Subcutaneous adipose tissue (tissue), 4 donors: ENCODE measurements around the gene ABCA4. TPM values are rescaled to one million over a fixed set of nuclear protein-coding genes. Genes with fewer than 3 reads are reported as not detected.

Source experiments
- total RNA-seq, 4 donors: library from RNA; depleted of rRNA; stranded (reverse); fragments of >200 nt; gene quantifications; one replicate each; pipeline ENCODE4 v1.1.0, GENCODE V29; 2016
- TF ChIP-seq, protein P1 (sequence below): fragments of 450-650 bp; IDR thresholded peaks from one replicate; pipeline ENCODE4 v1.5.1; 2016; ENCODE audit warnings: low read depth, mild to moderate bottlenecking, control low read depth, antibody characterized with exemption, moderate library complexity

The ABCA4 gene
- total RNA-seq, 4 donors from 2014 or later, result 0.16 to 0.51 (median 0.30) TPM

DNA sequence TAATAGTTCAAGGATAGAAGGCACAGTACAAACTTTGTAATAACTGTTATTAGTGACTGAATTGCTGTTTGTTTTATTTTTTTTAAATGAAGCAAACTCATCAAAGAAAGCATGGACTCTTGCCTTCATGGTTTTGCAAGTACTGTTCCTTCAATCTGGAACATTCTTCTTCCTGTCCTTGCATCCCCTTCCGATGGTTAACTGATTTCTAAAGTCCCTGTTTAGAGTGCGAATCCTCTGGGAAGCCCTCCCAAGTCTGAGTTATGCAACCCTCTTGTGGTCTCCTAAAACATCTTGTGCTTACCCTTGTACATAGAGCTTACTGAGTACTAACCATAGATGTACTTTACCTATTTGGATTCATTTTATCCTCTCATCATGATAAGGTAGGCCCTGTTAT, 159.5 kb downstream of the ABCA4 start:
- TF ChIP-seq, protein P1, sequence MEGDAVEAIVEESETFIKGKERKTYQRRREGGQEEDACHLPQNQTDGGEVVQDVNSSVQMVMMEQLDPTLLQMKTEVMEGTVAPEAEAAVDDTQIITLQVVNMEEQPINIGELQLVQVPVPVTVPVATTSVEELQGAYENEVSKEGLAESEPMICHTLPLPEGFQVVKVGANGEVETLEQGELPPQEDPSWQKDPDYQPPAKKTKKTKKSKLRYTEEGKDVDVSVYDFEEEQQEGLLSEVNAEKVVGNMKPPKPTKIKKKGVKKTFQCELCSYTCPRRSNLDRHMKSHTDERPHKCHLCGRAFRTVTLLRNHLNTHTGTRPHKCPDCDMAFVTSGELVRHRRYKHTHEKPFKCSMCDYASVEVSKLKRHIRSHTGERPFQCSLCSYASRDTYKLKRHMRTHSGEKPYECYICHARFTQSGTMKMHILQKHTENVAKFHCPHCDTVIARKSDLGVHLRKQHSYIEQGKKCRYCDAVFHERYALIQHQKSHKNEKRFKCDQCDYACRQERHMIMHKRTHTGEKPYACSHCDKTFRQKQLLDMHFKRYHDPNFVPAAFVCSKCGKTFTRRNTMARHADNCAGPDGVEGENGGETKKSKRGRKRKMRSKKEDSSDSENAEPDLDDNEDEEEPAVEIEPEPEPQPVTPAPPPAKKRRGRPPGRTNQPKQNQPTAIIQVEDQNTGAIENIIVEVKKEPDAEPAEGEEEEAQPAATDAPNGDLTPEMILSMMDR, result no peak

DNA sequence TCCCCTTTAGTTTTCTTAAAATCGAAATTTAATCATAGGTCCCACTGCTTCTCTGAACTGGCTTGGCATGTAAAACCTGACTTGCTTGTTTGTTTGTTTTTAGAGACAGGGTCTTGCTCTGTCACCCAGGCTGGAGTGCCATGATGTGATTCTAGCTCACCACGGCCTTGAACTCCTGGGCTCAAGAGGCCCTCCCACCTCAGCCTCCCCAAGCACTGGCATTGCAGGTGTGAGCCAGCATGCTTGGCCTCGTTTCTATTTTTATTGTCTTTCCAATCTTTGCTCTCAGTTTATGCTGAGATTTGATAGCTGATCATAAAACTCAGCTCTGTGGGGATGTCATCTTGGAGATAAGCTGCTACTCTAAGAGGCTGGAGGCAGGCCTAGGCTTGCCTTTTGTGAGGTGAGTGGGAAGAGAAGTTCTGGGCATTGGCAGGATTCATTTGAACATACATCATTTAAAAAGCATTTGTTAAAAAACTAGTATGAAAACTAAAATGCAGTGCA, 160.3 kb downstream of the ABCA4 start:
- TF ChIP-seq, protein P1, result no peak

DNA sequence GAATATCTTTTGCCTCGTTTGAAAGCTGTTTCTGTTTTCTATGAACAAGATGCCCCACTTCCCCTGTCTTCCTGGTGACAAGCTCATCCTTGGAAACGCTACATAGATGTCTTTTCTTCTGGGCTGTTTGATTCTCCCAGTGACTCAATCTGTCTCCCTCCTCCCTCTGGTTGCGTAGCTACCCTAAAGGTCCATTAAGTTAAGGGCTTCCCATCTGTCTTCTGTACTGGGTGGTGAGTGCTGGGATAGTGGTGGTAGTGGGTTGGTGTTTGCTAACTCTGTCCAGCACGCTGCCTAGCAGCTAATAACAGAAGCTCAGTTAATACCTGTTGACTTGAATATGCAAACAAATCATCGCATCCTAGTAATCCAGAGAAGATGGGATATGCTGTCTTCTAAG, 161.5 kb downstream of the ABCA4 start:
- TF ChIP-seq, protein P1, result no peak

DNA sequence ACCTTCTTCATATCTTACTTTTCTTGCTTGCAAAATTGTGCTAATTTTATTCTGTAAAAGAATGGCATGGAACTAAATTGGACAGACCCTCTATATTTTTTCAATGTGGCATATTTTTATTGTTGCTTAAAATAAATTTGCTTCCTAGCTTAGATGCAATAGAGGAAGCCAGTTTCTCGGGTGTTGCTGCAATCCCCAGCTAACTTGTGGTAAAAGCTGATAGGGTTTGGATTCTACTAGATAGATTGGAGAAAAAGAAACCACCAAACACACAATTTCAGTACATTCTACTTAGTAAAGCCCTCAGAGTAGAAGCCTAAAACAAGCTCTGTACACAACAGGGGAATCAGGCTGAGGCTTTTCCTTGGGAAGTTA, 162.2 kb downstream of the ABCA4 start:
- TF ChIP-seq, protein P1, result no peak

DNA sequence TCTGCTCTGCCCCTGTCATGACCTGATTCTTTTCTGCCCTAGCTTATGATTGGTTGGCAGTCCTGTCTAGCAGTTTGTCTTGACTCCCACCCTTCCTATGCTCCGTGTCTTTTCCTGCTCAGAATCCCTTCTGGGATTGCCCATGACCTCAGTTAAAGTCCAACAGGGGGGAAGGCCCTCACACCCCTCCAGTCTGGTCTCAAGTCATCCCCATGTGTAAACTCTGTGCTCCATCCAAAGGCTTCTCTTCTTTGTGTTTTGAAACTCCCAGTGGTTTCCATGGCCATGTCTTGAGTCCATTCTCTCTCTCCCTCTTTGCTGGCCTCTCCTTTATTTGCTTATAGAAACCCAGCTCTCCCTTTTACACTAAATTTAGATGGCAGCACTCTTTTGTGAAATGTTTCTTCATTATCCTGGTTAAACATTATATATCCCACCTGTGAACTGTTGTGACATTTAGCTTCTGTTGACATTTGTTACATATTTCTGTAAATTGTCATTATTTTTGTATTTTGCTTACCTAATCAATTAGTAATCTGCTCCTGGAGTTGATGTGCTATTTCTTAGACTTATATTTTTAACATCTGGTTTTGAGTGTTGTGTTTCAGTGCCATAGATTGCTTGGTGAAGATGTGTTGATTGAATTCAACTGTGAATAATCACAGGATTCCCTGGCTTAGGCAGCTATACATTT, 162.8 kb downstream of the ABCA4 start:
- TF ChIP-seq, protein P1, result no peak

DNA sequence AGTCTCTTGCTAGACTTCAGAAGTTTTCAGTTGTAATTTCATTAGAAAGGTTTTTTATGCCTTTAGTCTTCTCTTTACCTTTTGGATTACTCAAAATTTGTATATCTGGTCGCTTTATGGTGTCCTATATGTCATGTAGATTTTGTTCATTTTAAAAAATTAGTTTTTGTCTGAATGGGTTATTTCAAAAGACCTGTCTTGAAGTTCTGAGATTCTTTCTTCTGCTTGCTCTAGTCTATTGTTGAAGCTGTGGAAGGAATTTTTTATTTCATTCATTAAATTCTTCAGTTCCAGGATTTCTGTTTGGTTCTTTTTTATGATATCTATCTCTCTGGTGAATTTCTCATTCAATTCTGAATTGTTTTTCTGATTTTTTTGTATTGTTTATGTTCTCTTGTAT, 165.2 kb downstream of the ABCA4 start:
- TF ChIP-seq, protein P1, result no peak

Other genes with a start within 250 kb of the ABCA4 start
- 10 to 100 TPM; 24.3 to 54.0 (median 26.4) TPM for gene DNTTIP2, start 241.9 kb downstream of the ABCA4 start, total RNA-seq
- gene GCLM, start 211.7 kb downstream of the ABCA4 start, total RNA-seq, result 10 to 100 TPM; 10.7 to 52.5 (median 14.9) TPM
- 100 to 1,000 TPM in 2 of 4 donors, 10 to 100 TPM in 2; 62.3 to 112 (median 88.9) TPM for gene ARHGAP29, start 116.4 kb upstream of the ABCA4 start, total RNA-seq